Measurements from ENCODE around the gene PTDSS2.

DNA sequence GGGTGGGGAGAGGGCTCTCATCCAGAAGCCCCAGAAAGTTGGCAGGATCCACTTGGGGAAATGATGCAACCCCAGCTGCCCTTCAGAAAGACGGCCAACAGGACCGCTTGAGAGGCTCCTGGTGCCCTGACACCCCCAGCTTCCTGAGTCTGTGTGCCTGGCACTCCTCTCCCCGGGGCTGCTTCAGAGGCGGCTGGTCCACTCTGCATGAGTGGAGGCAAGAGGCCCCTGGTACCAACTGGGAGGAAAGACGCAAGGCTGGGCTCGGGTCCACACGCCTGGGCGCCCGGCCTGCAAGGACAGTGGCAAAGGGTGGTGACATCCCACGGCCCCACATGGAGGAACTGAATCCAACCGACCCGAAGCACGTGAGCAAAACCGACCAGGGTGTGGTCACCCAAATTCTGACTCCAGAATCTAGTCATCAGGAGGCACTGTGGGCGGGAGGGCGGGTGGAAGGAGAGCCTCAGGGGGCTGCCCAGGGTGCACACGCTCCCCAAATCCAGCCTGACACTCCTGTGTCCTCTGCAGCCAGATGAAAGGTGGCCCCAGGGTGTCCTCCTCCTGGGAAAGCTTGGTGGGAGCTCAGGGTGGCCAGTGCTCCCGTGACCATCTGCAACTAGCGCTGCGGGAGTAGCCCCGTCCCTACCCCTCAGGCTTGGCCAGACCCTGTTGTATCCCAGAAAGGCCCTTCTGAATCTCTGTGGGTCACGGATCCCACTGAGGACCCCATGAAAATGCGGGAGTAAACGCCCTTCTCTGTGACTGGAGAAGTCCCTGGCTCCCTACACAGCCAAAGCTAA is 53.3 kb downstream of the PTDSS2 start:
- TF ChIP-seq, protein P1, sequence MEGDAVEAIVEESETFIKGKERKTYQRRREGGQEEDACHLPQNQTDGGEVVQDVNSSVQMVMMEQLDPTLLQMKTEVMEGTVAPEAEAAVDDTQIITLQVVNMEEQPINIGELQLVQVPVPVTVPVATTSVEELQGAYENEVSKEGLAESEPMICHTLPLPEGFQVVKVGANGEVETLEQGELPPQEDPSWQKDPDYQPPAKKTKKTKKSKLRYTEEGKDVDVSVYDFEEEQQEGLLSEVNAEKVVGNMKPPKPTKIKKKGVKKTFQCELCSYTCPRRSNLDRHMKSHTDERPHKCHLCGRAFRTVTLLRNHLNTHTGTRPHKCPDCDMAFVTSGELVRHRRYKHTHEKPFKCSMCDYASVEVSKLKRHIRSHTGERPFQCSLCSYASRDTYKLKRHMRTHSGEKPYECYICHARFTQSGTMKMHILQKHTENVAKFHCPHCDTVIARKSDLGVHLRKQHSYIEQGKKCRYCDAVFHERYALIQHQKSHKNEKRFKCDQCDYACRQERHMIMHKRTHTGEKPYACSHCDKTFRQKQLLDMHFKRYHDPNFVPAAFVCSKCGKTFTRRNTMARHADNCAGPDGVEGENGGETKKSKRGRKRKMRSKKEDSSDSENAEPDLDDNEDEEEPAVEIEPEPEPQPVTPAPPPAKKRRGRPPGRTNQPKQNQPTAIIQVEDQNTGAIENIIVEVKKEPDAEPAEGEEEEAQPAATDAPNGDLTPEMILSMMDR (IDR thresholded peaks at IDR 0.05), result no peak
- TF ChIP-seq POLR2A (IDR thresholded peaks at IDR 0.05) (no peak), POLR2AphosphoS5 (IDR thresholded peaks at IDR 0.05) (no peak)

Data from suprapubic skin (tissue), 4 donors.